Activated gamma-delta T cell treated with Interleukin-2 at 50 U/mL for 16 hours (primary cell): Measurements from ENCODE around the gene CLMN.

Source experiments
- DNase-seq: peaks from one replicate; pipeline ENCODE4 v3.0.0-alpha.2; 2020

CLMN gene

DNA sequence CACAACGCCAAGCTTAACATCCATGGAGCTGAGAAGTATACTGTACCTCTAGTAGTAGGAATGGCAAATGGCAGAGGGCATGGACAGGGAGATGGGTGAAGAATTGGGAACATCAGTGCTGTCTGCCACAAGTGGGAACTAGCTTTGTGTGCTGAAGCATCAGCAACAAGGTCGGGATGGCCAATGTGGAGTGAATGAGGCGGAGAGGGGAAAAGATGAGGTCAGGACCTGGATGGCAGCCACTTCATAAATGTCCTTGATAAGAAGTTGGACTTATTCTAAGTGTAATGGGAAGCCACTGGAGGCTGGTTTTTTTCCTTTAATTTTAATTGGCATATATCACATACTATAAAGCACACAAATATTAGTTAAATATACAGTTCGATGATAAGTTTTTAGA, 21.9 kb upstream of the CLMN start:
- no peak for DNase-seq

DNA sequence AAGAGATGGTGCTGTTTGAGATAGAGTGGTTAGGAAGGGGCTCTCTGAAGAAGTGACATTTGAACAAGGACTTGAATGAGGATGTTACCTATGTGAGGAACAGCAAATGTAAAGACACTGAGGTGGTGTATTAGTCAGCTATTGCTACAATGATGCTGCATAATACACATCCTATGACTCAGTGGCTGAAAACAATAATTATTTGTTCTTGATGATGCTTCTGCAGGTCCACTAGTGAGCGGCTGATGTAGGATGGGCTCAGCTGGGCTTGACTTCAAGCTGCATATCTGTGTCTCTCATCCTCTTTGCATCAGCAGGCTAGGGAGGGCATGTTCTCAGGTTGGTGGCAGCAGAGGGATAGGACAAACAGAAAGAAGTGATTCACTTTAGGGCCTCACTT, 21.4 kb upstream of the CLMN start:
- no peak for DNase-seq

DNA sequence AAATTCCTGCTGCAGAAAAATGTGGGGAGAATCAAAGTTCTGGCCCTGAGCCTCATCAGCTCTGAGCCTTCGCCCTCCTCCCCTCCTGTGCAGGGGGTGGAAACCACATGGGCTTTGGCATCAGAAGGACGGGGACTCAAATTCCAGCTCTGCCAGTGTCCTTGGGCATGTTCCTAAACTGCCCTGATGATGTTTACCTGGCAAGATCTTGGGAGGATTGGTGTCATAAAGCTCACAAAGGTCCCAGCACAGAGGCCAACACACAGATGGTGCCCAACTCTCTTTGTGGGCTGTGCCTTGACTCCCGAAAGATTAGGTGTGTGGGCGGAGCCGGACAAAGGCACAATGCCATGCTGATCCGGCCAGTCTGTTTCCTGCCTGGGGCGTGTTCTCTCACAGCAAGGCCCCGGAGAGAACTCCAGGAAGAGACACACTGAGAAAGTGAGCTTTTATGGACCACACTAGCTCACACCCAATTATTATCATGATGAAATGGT, 20.5 kb upstream of the CLMN start:
- DNase-seq, result no peak

DNA sequence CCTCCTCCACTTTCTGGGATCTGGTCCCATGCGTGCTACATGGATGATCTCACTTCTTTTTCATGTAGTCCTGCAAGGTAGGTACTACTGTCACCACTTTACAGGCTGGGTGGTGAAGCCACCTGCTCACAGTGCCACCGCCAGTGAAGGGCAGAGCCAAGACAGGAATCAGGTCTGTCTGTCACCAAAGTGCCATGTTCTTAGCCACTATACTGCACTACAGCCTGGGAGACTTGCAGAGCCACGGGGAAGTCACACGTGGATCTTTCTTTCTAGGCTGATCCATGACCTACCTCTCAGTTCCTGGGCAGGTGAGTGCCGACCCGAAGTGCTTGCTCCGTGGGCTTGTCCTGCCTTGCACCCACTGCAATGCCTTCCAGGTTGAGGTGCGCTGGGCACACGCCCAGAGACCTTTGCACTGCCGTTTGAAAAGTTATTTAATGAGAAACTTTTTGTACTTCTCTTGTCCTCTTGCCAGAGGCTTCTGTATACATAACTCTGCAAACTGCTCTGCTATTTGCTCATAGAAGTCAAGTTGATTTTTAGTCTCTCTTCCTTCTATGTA, 19.7 kb upstream of the CLMN start:
- DNase-seq, result no peak

DNA sequence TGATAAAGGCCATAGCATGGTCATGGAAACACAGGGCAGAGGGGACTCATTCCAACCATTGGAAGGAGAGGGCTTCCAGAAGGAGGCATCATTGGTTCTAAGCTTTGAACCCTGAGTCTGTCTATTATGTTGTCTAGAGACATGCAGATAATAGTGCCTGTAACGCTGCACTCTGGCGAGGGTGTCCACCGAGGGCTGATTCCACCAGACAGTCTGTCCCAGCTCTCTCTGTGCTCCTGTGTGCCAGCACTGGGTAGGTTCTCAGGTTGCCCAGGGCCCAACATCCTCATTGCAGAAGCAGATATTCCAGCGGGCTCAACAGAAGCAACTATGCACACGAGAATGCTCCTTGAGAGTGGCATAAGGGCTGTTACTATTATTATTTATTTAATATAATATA, 18.7 kb upstream of the CLMN start:
- DNase-seq, result no peak

DNA sequence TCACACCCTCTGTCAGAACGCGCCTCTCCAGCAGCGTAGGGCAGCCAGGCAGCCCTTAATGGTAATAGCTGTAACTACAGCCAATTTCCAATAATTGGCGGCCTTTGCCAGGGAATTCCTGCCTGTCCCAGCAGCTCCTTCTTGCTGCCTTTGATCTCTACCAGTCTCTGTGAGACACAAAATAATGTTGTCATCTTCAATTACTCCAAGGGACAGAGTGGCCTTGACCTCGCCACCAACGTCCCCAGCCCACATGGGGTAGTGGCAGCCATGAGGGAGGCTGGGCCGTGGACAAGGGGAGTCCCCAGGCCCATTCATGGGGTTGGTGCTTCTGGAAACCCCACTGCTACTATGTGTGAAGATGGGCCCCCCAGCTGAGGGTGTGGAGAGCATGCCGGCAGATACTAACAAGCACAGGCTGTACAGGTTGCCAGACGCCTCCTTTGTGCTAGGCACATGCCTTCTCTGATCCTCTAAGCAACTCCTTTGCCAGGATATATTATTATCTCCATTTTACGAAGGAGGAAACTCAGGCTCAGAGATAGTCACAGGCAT, 17.4 kb upstream of the CLMN start:
- no peak for DNase-seq

DNA sequence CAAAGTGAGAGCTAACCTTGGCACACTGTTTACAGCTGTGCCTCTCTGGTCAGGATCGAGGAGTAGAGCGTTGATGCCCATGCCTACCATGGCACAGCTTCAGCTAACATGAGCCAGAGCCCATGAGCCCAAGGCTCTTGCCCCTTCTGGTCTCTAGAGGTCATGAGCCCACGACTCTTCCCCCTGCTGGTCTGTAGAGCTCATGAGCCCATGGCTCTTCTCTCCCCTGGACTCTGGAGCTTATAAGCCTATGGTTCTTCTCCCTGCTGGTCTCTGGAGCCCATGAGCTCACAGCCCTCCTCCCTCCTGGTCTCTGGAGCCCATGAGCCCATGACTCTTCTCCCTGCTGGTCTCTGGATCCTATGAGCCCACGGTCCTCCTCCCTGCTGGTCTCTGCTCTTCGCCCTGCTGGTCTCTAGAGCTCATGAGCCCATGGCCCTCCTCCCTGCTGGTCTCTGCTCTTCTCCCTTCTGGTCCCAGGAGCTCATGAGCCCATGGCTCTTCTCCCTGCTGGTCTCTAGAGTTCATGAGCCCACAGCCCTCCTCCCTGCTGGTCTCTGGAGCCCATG, 16.6 kb upstream of the CLMN start:
- DNase-seq, result no peak

DNA sequence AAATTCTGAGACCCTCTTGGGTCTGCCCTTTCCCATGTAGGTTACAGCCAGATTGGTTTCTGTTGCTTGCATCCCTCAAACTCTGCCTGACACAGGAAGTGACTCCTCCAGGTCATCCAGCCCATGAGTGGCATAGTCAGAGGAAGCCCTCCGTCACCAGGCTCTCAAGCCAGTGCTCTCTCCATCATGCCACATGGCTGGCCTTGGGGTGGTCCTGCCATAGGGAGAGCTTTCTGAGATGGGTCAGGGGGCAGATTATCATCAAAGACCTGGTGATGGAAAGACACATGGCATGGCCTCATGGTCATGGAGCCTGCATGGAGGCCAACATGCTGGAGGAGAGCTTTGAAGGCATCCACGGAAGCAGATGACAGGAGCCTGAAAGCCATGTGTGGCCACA, 15.4 kb upstream of the CLMN start:
- no peak for DNase-seq

DNA sequence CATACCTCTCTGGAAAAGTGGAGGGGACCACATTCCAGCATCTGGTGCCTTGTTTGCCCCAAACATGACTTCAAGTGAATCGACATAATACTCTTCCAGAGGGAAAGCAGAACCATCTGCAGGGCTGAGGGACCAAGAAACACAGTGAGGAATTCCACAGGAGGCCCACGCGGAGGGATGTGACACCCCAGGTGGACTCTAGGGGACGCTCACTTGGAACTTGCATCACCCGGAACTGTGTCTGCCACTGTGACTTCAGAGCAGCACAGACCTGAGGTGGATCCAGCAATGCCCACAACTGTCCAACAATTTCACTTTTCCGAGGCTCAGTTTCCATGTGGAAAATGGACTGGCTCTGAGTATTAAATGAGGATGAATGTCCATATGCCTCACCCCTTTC, 14.3 kb upstream of the CLMN start:
- DNase-seq, result no peak

DNA sequence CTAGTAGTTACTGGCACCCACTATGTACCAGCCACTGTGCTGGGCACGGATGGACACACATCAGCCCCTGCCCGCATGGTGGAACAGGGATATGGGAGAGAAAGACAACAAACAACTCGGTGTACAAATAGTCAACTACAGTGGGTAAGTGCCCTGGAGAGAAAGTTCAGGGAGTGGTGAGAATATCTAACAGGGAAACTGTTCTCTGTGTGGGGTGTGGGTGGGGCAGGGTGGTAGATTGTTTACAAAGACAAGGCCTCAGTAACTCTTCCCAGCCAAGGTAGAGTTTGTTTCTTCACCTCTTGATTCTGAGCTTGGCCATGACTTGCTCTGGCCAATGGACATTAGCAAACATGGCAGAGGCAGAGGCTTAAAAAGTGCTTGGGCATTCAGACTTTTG, 12.9 kb upstream of the CLMN start:
- DNase-seq, result no peak

DNA sequence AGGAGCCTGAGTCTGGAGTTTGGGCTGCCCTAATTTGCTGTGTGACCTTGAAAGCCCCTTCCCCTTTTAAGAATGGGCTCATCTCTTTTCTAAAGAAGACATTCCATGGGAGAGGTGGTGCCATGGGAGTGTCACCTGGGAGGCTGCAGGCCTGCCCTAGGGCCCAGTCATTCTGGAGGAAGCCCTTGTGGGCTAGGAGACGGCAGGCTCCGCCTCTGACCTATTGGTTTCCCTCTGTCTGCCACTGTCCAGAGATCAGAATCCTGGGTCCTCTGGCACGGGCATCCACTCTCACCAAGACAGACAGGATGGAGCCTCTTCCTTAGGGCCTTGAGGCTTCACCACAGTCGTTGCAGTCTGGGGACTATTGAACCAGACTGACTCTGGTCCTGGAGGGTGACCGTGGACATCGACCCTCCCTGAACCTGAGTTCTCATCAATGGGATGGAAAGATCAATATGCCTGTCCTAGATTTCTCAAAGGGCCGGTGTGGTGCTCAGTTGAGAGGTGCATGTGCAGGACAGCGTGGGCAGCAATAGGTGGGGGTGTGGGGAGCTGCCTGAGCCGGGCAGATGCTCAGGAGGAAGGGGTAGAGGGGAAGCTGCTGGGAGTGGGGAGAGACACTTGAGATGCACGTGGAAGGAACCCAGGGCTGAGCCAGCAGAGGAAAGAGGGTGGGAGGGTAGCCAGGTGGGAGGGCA, 12.2 kb upstream of the CLMN start:
- DNase-seq, result no peak

DNA sequence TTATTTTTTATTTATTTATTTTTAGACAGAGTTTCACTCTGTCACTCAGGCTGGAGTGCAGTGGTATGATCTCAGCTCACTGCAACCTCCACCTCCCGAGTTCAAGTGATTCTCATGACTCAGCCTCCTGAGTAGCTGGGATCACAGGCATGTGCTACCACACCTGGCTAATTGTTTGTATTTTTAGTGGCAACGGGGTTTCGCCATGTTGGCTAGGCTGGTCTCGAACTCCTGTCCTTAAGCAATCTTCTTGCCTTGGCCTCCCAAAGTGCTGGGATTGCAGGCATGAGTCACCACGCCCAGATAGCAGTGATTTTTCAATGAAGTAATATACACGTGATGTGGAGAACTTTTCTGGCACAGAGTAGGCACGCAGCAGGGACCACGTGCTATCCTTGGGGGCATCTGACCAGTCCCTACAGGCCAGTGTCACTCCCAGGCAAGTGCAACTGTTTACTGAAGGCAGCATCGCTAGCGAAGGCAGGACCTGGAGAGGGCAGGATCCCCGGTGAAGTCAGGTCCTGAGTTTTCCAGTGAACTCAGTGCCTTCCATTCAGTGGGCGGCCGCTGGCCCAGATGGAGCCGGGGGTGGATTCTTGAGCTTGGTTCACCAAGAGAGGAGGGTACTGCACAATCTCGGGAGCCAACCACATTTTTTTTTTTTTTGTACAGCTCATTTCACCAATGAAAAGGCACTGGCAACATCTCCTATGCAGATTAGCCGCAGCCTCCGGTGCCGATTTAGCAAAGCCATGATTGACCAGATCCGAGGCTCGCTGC, 11.1 kb upstream of the CLMN start:
- DNase-seq, result no peak

DNA sequence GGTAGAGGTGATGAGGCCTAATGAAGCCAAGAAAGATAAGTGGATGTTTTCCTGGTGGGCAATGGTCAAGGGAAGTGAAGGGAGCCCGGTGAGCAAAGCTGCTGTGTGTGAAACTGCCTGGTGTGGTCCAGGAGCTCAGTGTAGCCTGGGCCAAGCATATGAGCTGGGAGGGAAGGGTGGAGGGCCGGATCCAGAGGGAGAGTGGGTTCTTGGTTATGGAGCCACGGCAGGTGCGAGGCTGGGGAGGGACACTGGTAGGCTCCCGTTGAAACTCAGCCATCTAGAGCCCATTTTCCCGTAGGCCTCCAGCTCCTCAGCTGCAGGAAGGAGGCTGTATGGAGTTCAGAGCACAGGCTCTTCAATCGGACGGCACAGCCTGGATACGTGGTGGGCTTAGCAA, 10.2 kb upstream of the CLMN start:
- no peak for DNase-seq

DNA sequence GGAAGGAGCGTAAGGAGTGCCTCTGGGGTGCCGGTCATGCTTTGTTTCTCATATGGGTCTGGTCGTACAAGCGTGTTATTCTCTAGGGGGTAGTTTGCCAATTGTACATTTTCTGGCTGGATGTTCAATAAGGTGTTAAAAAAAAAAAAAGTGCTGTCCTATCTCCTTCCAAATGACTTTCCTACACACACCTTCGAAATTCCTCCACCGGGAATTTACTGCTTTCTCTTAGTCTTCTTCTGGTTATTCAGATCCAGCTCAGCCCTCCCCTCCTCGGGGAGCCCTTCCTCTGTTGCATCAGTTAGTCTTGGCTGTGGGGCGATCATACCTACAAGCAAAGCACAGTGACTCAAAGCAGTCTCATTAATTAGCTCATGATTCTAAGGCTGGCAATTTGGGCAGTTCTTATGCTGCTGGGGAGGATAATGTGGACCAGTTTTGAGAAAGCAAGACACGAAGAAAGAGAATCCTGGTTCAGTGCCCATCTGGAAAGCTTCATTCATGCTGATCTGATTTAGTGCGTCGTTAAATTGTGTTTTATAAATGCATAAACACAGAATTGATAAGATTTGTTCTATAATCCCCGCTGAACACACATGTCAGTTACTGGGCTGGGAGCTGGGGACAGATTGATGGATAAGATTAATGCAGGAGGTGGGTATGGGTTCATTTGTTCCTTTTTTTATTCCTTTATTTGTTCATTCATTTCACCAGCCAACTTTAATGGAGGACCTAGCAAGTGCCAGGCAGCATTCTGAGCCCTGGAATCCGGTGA, 9.2 kb upstream of the CLMN start:
- no peak for DNase-seq

DNA sequence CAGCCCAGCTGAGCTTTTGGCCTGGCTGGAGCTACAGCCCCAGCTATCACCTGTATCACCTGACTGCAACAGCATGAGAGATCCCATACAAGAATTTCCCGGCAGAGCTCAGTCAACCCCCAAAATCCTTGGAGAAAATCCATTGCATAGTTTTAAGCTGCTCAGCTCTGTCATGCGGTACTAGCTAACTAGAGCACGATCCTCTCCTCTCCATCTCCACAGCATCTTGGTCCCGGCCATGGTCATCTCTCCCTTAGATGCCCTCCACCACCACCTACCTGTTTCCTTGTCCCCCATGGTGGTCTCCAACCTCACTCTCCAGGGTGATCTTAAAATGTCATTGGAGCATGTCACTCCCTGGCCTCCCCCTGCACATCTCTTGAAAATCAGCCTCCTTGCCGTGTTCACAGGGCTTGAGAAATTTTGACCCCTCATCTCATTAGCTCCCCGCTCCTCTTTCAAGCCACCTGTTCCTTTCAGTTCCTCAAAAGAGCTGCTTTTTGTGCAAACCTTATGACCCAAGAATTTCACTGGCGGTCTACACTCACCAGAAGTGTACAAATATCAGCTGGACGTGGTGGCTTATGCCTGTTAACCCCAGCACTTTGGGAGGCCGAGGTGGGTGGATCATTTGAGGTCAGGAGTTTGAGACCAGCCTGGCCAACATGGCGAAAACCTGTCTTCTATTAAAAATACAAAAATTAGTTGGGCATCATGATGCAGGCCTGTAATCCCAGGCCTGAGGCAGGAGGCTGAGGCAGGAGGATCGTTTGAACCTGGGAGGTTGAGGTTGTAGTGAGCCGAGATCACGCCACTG, 8.1 kb upstream of the CLMN start:
- no peak for DNase-seq

DNA sequence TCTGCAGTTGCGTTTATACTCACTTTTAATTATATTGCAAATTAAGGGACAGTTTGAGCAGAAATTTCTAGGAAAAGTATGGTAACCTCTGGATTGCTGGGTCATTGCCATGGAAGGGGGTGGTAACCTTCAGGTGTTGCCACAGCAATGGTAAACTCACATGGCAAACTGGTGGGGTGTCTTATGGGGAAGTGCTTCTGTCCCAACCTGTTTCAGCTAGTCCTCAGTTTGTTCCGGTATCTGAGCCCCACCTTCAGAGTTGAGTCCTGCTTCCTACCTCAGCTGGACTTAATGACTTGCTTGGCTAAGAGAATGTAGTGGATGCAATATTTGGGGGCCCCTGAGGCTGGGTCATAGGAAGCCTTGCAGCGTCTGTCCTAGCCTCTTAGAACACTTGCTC, 7.3 kb upstream of the CLMN start:
- no peak for DNase-seq

DNA sequence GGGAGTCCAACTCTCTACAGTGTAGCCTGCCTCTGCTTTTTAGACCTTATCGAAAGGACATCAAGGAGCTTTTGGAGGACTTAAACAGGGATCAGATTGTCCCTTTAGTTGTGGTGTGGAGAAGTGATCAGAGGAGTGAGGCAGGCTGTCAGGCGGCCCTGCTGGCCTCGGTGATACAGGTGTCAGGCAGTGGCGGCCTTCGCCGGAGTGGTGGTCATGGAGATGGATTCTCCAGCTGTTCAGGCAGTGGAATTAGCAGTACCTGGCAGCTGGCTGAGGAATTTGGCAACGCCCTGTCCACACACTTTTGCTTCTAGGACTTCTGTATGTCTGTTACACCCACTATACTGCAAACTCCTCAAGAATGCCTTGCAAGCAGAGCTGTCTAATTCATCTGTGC, 4.2 kb upstream of the CLMN start:
- DNase-seq, result no peak

DNA sequence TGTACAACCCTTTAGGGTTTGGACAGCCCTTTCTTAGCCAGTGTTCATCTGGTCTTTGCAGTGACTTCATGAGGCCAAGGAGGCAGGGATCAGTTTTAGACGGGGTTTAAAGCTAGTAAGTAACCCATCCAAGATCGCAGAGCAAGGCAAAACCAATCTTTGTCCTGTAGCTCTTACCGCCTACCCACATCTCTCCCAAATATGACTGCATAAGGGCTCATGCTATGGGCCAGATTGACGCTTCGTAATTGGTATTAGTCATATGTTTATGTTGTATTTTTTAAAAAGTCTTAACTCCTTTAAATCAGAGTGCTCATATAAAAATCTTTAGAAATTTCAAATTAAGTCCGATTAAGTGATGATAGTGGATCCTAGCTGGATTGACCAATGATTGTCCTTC, 3.7 kb upstream of the CLMN start:
- no peak for DNase-seq

DNA sequence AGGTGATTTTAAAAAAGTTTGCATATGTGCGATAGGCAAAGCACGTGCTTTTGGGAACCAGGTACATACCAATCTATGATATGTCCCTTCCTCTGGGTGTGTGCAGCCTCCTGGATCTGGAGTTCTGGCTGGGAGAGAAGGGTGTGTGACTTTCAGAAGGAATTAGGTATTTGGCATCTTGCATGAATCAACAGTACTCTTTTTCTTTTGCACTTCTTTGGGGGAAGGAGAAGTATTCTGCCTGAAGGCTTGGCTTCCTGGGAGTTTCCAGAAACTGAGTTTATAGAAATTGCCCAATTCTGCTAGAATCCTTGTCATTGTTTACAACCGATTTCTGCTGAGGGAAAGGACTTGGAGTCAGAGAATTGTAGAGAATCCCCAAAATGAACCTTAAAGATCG, 2.9 kb upstream of the CLMN start:
- no peak for DNase-seq

DNA sequence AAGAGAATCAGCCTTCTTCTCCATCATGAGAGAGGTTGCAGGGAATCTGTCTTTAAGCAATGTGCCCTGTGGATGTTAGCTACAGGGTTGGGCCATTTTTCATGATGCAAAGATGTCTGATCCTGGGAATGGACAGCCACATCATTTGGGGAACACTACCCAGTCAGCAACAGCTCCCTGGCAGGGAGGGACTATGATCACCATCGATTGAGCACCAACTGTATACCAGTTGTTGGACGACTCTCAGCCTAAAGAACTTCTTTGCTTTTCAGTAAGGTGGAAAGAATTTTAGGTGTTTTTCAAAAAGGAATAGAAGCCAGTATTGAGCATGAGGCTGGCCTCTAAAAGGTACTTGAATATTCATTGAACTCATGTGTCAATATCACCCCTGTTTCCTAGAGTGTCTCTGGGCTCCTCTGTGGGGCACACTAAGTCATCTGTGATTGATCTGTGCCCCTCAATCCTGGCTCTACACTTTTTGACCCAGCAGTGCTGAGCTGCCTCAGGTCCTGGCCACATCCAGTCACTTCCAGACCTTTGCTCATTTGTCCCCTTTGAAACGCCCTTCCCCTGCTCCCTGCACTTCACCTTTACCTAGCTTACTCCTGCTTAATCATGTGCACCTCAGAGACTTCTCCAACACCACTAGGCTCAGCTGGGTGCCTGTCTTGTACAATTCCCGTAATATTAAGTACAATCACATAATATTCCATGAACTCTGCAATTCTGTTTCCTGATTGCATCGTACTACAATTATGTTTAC, 2.2 kb upstream of the CLMN start:
- DNase-seq, result no peak

DNA sequence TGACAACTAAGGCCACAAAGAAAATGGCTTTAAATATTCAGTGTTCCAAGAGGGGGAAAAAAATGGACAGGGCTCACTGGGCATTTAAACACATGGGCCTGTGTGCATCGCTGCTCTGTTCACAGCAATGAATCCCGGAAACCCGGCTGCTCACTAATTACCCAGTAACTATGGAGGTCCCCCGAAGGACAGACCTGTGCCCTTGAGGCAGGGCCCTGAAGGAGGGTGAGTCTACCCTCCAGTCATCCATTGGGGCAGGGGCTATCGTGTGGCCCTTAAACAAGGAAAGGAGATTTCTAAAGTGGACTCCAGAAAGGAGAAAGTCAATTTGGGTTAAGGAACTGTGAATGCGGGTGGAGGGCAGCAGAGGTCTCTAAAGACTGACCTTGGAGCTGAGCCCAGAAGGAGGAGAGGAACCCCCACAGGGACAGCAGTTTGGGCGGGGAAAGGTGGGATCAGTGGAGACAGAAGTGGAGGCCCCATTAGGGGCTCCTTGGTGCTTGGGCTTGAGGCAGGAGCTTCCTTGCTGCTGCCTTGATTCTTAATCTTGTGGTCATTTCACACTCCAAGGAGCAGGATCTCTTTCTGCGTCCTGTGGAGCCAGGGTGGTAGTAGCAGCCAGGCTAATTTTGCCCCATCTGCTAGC, 1.4 kb upstream of the CLMN start:
- DNase-seq, result no peak
